ENCODE data around the gene NVL.

GRCh38 chr1:224259986-224260385 lies 70.0 kb downstream of the NVL start:
- TF ChIP-seq CTCF (IDR thresholded peaks at IDR 0.05 in 8 of 11, conservative IDR thresholded peaks at IDR 0.05 in 3 of 11) (no peak), POLR2AphosphoS5 (IDR thresholded peaks at IDR 0.05) (no peak), POLR2A (IDR thresholded peaks at IDR 0.05) (no peak)
